ENCODE measurements around the gene MKRN2OS.

DNA sequence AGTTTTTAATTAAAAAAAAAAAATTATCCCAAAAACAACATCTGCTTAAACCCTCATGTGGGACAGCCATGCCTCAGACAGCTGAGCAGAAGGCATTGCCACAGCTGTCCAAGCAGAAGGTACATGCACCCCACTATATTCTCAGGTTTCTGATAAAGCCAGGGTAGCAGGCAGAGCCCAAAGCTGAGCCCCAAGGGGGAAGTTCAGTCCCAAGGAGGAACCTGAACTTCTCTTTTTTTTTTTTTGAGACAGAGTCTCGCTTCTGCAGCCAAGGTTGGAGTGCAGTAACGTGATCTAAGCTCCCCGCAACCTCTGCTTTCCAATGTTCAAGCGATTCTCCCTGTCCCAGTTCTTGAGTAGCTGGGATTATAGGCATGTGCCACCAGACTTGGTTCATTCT, 44.8 kb upstream of the MKRN2OS start:
- TF ChIP-seq, protein P1, sequence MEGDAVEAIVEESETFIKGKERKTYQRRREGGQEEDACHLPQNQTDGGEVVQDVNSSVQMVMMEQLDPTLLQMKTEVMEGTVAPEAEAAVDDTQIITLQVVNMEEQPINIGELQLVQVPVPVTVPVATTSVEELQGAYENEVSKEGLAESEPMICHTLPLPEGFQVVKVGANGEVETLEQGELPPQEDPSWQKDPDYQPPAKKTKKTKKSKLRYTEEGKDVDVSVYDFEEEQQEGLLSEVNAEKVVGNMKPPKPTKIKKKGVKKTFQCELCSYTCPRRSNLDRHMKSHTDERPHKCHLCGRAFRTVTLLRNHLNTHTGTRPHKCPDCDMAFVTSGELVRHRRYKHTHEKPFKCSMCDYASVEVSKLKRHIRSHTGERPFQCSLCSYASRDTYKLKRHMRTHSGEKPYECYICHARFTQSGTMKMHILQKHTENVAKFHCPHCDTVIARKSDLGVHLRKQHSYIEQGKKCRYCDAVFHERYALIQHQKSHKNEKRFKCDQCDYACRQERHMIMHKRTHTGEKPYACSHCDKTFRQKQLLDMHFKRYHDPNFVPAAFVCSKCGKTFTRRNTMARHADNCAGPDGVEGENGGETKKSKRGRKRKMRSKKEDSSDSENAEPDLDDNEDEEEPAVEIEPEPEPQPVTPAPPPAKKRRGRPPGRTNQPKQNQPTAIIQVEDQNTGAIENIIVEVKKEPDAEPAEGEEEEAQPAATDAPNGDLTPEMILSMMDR (conservative IDR thresholded peaks at IDR 0.05; ENCODE audit: low read length): no peak
- TF ChIP-seq EZH2phosphoT487 (IDR thresholded peaks at IDR 0.05; ENCODE audit: borderline replicate concordance): no peak
